ENCODE results near the gene MRPS2. TPM values are rescaled to one million over a fixed set of nuclear protein-coding genes. Genes with fewer than 3 reads are reported as not detected.

Gene MRPS2
- total RNA-seq, 6 experiments from 2014 or later = 24.7 to 56.8 (median 30.5) TPM

- Histone ChIP-seq H3K36me3 (peaks cover 0 to 24% (median 5%) of the 10 kb centered on the region in 4 donors), H3K27me3 (no peaks in the 10 kb centered on the region), H3K9me3 (no peaks in the 10 kb centered on the region), H3K4me3 (no peak overlapping the region), H3K27ac (no peak overlapping the region), H3K4me1 (peaks cover 0 to 21% (median 10%) of the 10 kb centered on the region in 4 donors)
- intact Hi-C loops (cut with DNase I) = no loop called here
- WGBS (ENCODE audit: insufficient coverage, low coverage, low lambda C conversion rate, missing lambda C conversion rate) = 90% methylated on average over 11 of the region's 25 CpGs
- DNase-seq = no peak
- no peak for ATAC-seq
- TF ChIP-seq CTCF (IDR thresholded peaks at IDR 0.05) (no peak), POLR2A (IDR thresholded peaks at IDR 0.05) (no peak)
Observed at GRCh38 chr9:135485385-135485784, 15.1 kb upstream of the MRPS2 start.

GRCh38 chr9:135485832-135486231, 14.7 kb upstream of the MRPS2 start:
- Histone ChIP-seq H3K27me3 (no peaks in the 10 kb centered on the region), H3K9me3 (no peaks in the 10 kb centered on the region), H3K27ac (no peak overlapping the region), H3K36me3 (peaks cover 0 to 24% (median 5%) of the 10 kb centered on the region in 4 donors), H3K4me1 (peaks cover 0 to 21% (median 10%) of the 10 kb centered on the region in 4 donors), H3K4me3 (no peak overlapping the region)
- TF ChIP-seq POLR2A (IDR thresholded peaks at IDR 0.05) (no peak), CTCF (IDR thresholded peaks at IDR 0.05) (no peak)
- peak in 1 of 3 donors; percentile 34 for DNase-seq
- intact Hi-C loops (cut with DNase I) = no loop called here
- no peak for ATAC-seq
- WGBS (ENCODE audit: insufficient coverage, low coverage, low lambda C conversion rate, missing lambda C conversion rate) = 100% methylated on average over 1 of the region's 21 CpGs

- 89% methylated on average over 11 of the region's 33 CpGs for WGBS (ENCODE audit: insufficient coverage, low coverage, low lambda C conversion rate, missing lambda C conversion rate)
- DNase-seq = peak in 1 of 3 donors; percentile 38
- Histone ChIP-seq H3K27me3 (no peaks in the 10 kb centered on the region), H3K4me3 (no peak overlapping the region), H3K4me1 (peaks cover 0 to 20% (median 10%) of the 10 kb centered on the region in 4 donors), H3K36me3 (peaks cover 0 to 24% (median 5%) of the 10 kb centered on the region in 4 donors), H3K9me3 (no peaks in the 10 kb centered on the region), H3K27ac (no peak overlapping the region)
- ATAC-seq = no peak
- no peak for TF ChIP-seq POLR2A (IDR thresholded peaks at IDR 0.05)
- no peak for TF ChIP-seq CTCF (IDR thresholded peaks at IDR 0.05)
- intact Hi-C loops (cut with DNase I) = no loop called here
Observed at GRCh38 chr9:135486267-135487065, 14.0 kb upstream of the MRPS2 start.

- no peak overlapping the region for H3K27ac ChIP-seq
- ATAC-seq (no peak), DNase-seq (peak in 1 of 3 donors; percentile 52)
- no peaks in the 10 kb centered on the region for H3K9me3 ChIP-seq
- H3K4me1 ChIP-seq = peaks cover 0 to 25% (median 10%) of the 10 kb centered on the region in 4 donors
- no peak overlapping the region for H3K4me3 ChIP-seq
- TF ChIP-seq CTCF (IDR thresholded peaks at IDR 0.05) (no peak), POLR2A (IDR thresholded peaks at IDR 0.05) (no peak)
- H3K36me3 ChIP-seq = peaks cover 0 to 24% (median 5%) of the 10 kb centered on the region in 4 donors
- 100% methylated on average over 1 of the region's 40 CpGs for WGBS (ENCODE audit: insufficient coverage, low coverage, low lambda C conversion rate, missing lambda C conversion rate)
- intact Hi-C loops (cut with DNase I) = no loop called here
- no peaks in the 10 kb centered on the region for H3K27me3 ChIP-seq
Observed at GRCh38 chr9:135487281-135488012, 13.0 kb upstream of the MRPS2 start.
